Superior temporal gyrus (tissue), 1 donor: ENCODE data around the gene PCDHB10.

Experiments
- DNase-seq: peaks from one replicate; pipeline ENCODE4 v3.0.0-alpha.2; 2016; ENCODE audit errors: extremely low spot score

Gene PCDHB10

DNA sequence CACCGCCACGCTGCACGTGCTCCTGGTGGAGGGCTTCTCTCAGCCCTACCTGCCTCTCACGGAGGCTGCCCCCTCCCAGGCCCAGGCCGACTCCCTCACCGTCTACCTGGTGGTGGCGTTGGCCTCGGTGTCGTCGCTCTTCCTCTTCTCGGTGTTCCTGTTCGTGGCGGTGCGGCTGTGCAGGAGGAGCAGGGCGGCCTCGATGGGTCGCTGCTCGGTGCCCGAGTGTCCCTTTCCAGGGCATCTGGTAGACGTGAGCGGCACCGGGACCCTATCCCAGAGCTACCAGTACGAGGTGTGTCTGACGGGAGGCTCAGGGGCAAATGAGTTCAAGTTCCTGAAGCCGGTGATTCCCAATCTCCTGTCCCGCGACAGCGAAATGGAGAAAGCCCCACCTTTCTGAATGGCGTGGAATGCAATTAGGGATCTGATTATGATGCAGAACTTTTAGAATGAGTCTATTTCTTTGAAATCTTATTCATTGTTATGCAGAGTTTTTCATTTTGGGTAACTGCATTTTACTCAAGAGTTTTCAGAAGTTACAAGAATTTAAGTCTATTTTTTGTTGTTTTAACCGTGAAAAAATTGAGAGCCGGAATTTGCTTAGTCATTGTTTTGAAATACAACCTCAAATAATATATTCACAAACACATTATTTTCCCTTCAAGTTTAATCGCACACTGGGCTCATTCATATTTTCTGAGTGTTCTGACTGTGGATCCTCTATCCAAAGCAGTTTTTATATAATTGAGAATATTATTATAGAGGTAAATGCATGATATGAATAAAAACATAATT, 44.6 kb downstream of the PCDHB10 start:
- DNase-seq: no peak

- DNase-seq: no peak
These were observed 49.3 kb downstream of the PCDHB10 start for GRCh38 chr5:141241496-141241895.
